Forelimb muscle (tissue), 1 donor: Measurements from ENCODE around the gene MOB2. TPM values are rescaled to one million over a fixed set of nuclear protein-coding genes. Genes with fewer than 3 reads are reported as not detected.

ENCODE experiments used
- DNase-seq: peaks from one replicate; pipeline ENCODE4 v3.0.0-alpha.2; 2013; ENCODE audit warnings: low read depth
- polyA plus RNA-seq: library from polyadenylated mRNA; unstranded; fragments of 120-200 nt; gene quantifications from one replicate; pipeline ENCODE4 v1.2.1, GENCODE V29; 2013; ENCODE audit not compliant: insufficient read length

Gene MOB2
- polyA plus RNA-seq, 1 donor, result 22.7 TPM

DNA sequence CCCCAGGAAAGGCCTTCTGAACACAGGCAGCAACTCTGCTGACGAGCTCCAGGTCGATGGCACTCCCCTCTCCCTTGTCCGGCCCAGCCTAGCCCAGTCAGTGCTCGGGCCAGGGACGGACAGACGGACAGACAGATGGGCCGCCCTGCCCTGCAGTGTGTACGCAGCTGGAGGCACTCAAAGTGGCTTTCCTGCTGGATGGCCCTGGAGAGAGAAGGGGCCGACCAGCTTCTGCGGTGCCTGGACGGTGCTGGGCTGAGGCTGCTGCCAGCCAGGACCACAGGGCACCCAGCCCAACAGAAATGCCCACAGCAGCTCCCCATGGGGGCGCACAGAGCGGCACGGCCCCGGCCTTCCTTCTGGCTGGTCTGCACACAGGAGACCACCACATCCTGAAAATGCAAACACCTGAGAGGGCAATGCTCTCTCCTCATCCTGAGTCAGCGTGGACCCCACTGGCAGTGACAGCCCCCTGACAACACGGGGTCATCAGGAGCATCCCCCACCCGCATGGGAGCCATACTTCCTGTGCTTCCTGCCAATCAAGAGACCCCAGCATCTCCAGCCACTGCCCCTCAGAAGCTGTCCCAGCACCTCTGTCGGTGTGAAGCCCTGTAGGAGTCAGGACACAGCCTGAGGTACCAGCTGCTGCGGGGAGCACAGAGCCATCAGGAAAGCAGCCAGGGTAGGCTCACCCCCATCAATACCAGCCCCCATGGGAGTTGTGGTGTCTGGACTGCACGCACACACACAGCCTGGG is 692 bp upstream of the MOB2 start:
- DNase-seq, result no peak

DNA sequence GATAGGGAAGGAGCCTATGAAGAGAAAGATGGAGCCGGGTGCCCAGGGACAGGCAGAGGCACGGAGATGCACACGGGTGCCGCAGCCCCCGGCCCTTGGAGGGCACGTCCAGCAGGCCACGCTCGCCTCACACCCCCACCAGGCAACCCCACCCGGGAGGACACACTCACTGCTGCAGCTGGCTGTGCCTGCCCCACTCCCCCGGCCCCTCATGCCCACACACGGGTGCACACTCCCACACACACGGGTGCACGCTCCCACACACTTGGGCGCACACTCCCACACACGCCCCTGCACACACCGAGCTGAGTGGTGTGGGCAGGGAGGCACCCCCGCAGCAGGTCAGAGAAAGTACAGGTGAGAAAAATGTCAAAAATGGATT is 1.1 kb downstream of the MOB2 start:
- no peak for DNase-seq

GRCh38 chr11:1484695-1485503 is 1.7 kb downstream of the MOB2 start:
- DNase-seq, result no peak

DNA sequence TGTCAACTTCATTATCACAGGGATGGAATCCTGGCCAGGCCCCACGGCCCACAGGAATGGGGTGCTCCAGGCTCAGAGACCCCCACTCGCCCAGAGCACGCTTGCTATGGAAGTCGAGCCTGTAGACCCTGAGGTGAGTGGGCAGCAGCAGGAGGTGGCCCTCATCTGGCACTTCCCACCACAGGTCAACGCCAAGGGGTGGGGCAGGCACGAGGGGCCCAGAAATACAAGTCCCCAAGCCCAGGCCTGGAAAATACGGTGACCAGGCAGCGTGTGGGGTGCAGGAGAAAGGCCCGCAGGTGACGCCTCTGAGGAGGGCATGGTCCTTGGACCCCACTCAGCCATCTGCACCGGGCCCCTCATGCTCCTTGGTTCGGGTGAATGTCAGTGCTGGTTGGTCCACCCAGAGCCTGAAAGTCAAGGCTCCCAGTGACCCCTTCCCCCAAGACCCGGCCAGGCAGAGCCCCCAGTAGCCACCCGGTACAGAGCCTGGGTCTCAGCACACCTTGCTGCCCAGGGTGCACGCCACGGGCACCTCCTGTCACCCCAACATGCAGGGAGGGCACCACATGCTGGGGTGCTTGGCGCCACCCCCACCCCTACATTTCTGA is 2.4 kb downstream of the MOB2 start:
- DNase-seq, result no peak

DNA sequence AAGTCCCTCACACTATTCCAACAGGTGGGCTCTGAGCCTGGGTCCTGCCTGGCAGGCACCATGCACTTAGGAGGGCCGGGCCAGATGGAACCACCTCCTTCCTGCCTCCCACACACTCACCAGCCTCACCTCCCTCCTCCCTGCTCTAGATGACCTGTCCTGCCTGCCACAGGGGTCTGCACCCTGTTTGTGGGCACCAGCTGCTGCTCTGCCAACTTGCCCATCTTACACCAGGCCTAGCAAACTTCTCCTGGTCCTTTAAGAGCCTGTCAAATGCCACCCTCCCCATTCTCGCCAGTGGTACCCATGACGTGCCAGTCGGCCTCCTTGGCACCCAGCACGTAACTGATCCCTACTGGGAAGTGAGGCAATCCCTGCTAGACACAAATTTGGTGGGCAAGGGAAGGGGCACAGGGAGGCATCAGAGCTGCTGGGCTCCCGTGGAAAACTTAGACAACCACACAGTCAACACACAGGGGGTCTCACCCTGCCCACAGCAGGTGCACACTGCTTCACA is 3.1 kb downstream of the MOB2 start:
- DNase-seq, result no peak

GRCh38 chr11:1482581-1483444 is 3.8 kb downstream of the MOB2 start:
- DNase-seq, result no peak

DNA sequence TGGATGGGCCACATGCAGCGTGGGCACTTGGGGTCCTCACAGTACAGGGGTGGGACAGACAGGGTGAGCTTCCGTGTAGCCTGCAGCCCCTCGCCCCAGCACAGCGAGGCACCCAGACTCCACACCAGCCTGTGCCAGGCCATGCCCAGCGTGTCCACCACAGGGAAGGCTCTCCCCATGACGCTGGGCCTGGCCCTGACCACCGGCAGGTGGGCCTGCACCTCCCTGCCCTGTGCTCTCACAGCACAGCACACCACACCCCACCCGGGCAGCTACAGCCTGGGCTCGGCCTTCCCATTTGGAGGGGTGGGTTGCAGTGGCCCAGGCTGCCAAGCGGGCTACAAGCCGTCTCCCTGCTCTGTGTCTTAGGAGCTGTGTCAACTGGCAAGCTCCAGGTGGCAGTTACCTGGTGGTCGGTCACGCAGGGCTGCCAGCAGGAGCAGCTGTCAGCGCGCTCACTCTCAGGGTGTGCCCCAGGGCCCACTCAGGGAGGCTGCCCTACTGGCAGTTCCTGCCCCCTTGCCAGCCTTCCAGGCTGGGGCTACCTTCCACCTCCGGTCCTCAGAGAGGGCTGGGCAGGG is 4.6 kb downstream of the MOB2 start:
- DNase-seq, result no peak

DNA sequence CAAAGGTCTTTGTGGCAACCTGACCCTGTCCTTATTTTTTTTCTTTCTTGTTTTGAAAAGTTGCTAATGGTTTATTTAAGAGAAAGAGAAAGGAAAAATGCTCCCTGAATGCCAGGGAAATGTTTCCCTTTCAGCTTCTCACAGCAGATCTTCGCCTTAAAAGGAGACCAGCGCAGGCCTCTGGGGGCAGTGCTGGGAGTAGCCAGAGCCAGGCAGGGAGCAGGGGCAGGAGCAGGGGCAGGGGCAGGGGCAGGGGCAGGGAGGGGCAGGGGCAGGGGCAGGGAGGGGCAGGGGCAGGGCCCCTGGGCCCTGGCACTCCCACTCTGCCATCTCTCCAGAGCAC is 5.1 kb downstream of the MOB2 start:
- DNase-seq, result no peak

GRCh38 chr11:1480555-1481482 is 5.8 kb downstream of the MOB2 start:
- no peak for DNase-seq

DNA sequence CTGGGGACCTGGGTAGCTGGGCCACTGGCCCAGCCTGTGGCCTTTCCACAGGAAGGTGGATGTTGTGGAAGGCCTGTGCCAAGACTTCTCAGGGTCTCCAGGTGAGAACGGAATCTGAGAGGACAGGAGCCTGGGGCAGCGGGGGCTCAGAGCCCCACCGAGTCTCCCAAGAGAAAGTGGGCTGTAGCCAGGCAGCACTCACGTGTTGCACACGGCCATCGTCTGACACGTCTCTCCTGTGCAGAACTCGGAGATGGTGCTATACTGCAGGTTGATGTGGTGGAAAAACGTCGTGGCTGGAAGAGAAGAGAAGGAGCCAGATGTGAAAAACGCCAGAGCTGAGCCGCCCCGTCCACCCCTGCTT is 6.4 kb downstream of the MOB2 start:
- no peak for DNase-seq

GRCh38 chr11:1479678-1480118 is 6.9 kb downstream of the MOB2 start:
- DNase-seq, result no peak

- DNase-seq, result no peak
These were observed 7.4 kb downstream of the MOB2 start for GRCh38 chr11:1479006-1479677.

DNA sequence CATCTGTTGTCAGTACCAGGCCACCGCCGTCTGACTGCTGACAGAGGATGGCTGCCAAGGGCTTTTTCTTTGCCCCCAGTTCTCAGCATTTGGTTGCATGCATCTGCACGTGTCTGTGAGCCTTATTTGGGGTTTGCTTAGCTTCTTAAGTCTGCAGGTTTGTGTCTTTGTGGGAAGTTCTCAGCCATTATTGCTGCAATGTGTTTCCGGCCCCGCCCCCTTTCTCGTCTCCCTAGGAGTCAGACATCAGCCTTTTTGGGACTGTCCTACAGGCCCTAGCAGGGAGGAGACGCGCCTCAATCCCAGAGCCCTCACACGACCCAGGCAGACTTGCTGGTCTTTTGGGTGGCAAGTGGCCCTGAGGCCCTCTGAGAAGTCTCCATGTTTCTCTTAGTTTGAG is 8.0 kb downstream of the MOB2 start:
- DNase-seq, result no peak

- no peak for DNase-seq
These were observed 8.6 kb downstream of the MOB2 start for GRCh38 chr11:1478011-1478410.

GRCh38 chr11:1476940-1477736 is 9.4 kb downstream of the MOB2 start:
- no peak for DNase-seq

DNA sequence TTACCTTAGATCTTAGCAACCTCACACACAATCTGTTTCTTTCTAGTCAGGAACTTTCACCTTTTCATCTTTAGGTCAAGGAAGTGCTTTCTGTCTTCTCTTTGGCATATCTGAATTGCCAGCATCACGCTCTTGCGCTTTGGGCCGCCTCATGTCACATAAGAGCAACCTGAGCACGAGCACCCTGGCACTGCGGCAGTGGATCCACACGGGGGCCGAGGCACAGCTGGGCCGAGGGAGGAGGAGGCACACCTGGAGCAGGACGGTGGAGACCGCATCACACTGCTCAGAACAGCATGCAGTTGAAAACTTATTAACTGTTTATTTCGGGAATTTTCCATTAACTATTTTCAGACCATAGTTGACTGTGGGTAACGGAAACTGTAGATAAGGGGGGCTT is 10.7 kb downstream of the MOB2 start:
- no peak for DNase-seq

GRCh38 chr11:1473786-1474185 is 12.8 kb downstream of the MOB2 start:
- DNase-seq, result no peak

- DNase-seq, result no peak
These were observed 13.5 kb downstream of the MOB2 start for GRCh38 chr11:1473011-1473628.
